ENCODE data around the gene CDSN. TPM values are rescaled to one million over a fixed set of nuclear protein-coding genes. Genes with fewer than 3 reads are reported as not detected.

The CDSN gene
- total RNA-seq, 1 experiment from 2014 or later = 0.12 TPM

- H3K4me2 ChIP-seq (ENCODE audit: low read length) = peak overlapping the region; percentile 92
- no peaks in the 10 kb centered on the region for H3K9me3 ChIP-seq (ENCODE audit: control insufficient read depth in 1 of 2, insufficient read depth in 1 of 2, low read depth in 1 of 2, low read length in 2 of 2)
- peak overlapping the region; percentile 83 for H3K27ac ChIP-seq (ENCODE audit: low read depth, low read length)
- ChIA-PET CTCF (interaction anchor here (1.3 to 2.6 kb wide), 5 partner anchors 14 to 201 kb away, joined by 4 to 21 read pairs (median 11); no protein-coding TSS in a partner anchor), RAD21 (ENCODE audit: low non-redundant PET in 1 of 2, low total read pairs in 2 of 2, uncharacterized antibody in 2 of 2, unreplicated experiment in 2 of 2) (interaction anchor here (1.0 to 1.5 kb wide), 2 partner anchors 36 to 208 kb away, joined by 3 to 5 read pairs; partner anchors contain the start of gene GTF2H4 (in 1 of the 2)), POLR2A (interaction anchor here (1.0 to 2.8 kb wide), 6 partner anchors 8 to 296 kb away, joined by 3 to 11 read pairs (median 6); no protein-coding TSS in a partner anchor)
- no TSS peak for BruUV-seq (replicated peaks)
- intact Hi-C loops (cut with micrococcal nuclease) = no loop called here
- no peak for TF ChIP-seq EZH2 (IDR thresholded peaks at IDR 0.05)
- TF ChIP-seq MAX (IDR thresholded peaks at IDR 0.05) = no peak
- no peak for TF ChIP-seq REST (IDR thresholded peaks at IDR 0.05; ENCODE audit: low read depth)
- no peak for TF ChIP-seq SP1 (IDR thresholded peaks at IDR 0.05; ENCODE audit: low read depth)
- TF ChIP-seq EZH2phosphoT487 (IDR thresholded peaks at IDR 0.05; ENCODE audit: borderline replicate concordance) = no peak
- no peak for TF ChIP-seq YY1 (IDR thresholded peaks at IDR 0.05; ENCODE audit: extremely low read depth, insufficient replicate concordance, low read depth, low read length)
- TF ChIP-seq ELF1 (IDR thresholded peaks at IDR 0.05; ENCODE audit: borderline replicate concordance, low read depth) = no peak
- TF ChIP-seq CEBPB (IDR thresholded peaks at IDR 0.05; ENCODE audit: low read depth) = no peak
- no peak for TF ChIP-seq RAD21 (IDR thresholded peaks at IDR 0.05; ENCODE audit: low read depth)
- DNase-seq (ENCODE audit: low read depth, low spot score) = no peak
- no peaks in the 10 kb centered on the region for H3K9me2 ChIP-seq (ENCODE audit: insufficient read depth)
- H3K9ac ChIP-seq (ENCODE audit: low read length) = peak overlapping the region; percentile 73; the same call in 1 of the 2 replicates
- H3K4me1 ChIP-seq (ENCODE audit: control insufficient read depth in 1 of 2, insufficient read depth in 2 of 2, low read length in 2 of 2) = peaks cover 22 to 42% of the 10 kb centered on the region in 2 experiments
- ATAC-seq = no peak
- H3K36me3 ChIP-seq (ENCODE audit: control insufficient read depth in 1 of 2, insufficient read depth in 2 of 2, low read length in 2 of 2) = no peaks in the 10 kb centered on the region
- H4K20me1 ChIP-seq (ENCODE audit: insufficient read depth) = no peaks in the 10 kb centered on the region
- no peaks in the 10 kb centered on the region for H3K27me3 ChIP-seq (ENCODE audit: insufficient read depth, low read length)
- H2AFZ ChIP-seq (ENCODE audit: low read depth, low read length, poor library complexity, severe bottlenecking) = no peak overlapping the region
- H3K4me3 ChIP-seq (replicated peaks in 1 of 2; ENCODE audit: low read depth in 1 of 2, low read length in 2 of 2) = peak overlapping the region; percentile 51 to 64; a peak in 3 of 4 replicates
- peaks cover 8% of the 10 kb centered on the region; the same call in 1 of the 2 replicates for H3K79me2 ChIP-seq (ENCODE audit: insufficient read depth, low read length)
Observed at GRCh38 chr6:31115941-31116560, 4.2 kb downstream of the CDSN start.
